Duodenal mucosa (tissue), 2 donors: ENCODE measurements around the gene NFIC.
"Not testable (repeated sequence)": the region's sequence is repeated elsewhere in the genome, so short reads cannot be mapped to it uniquely, and the experiment has no call there.

Source experiments
- H3K27ac ChIP-seq: one replicate; pipeline ENCODE4 v1.7.0; 2013; ENCODE audit warnings: low read depth, low read length
- H3K27me3 ChIP-seq, 2 donors: one replicate each; pipeline ENCODE4 v1.7.0; 2013; ENCODE audit warnings: low read length in 2 of 2, control low read depth in 1 of 2; ENCODE audit not compliant: insufficient read depth in 2 of 2, control insufficient read depth in 1 of 2
- H3K36me3 ChIP-seq, 2 donors: one replicate each; pipeline ENCODE4 v1.7.0; 2013; ENCODE audit warnings: low read length in 2 of 2, control low read depth in 1 of 2; ENCODE audit not compliant: insufficient read depth in 2 of 2, control insufficient read depth in 1 of 2
- H3K4me1 ChIP-seq, 2 donors: one replicate each; pipeline ENCODE4 v1.7.0; 2013; ENCODE audit warnings: low read length in 2 of 2, control low read depth in 1 of 2; ENCODE audit not compliant: insufficient read depth in 2 of 2, control insufficient read depth in 1 of 2
- H3K4me3 ChIP-seq, 2 donors: one replicate each; pipeline ENCODE4 v1.7.0; 2013; ENCODE audit warnings: low read length in 2 of 2, low read depth in 1 of 2
- H3K9ac ChIP-seq, 2 donors: one replicate each; pipeline ENCODE4 v1.7.0; 2013; ENCODE audit warnings: low read length in 2 of 2, low read depth in 1 of 2
- H3K9me3 ChIP-seq, 2 donors: one replicate each; pipeline ENCODE4 v1.7.0; 2013; ENCODE audit warnings: low read length in 2 of 2, control low read depth in 1 of 2; ENCODE audit not compliant: control insufficient read depth in 1 of 2

Gene NFIC

GRCh38 chr19:3440082-3440481, 73.7 kb downstream of the NFIC start:
- Histone ChIP-seq H3K27ac (no peak overlapping the region), H3K9ac (no peak overlapping the region), H3K9me3 (no peaks in the 10 kb centered on the region), H3K4me1 (peaks cover 4 to 5% of the 10 kb centered on the region in 2 donors), H3K4me3 (no peak overlapping the region), H3K27me3 (no peaks in the 10 kb centered on the region), H3K36me3 (peaks cover 8 to 17% of the 10 kb centered on the region in 2 donors)

GRCh38 chr19:3441089-3441985, 75.0 kb downstream of the NFIC start:
- Histone ChIP-seq H3K27me3 (no peaks in the 10 kb centered on the region), H3K9ac (peak overlapping the region in 1 of 2 donors; percentile 25), H3K27ac (no peak overlapping the region), H3K4me1 (peaks cover 0 to 5% of the 10 kb centered on the region in 2 donors), H3K9me3 (no peaks in the 10 kb centered on the region), H3K4me3 (no peak overlapping the region), H3K36me3 (peaks cover 10 to 24% of the 10 kb centered on the region in 2 donors)

GRCh38 chr19:3441986-3442329, 75.6 kb downstream of the NFIC start:
- Histone ChIP-seq H3K4me1 (peaks cover 0 to 5% of the 10 kb centered on the region in 2 donors), H3K36me3 (peaks cover 10 to 20% of the 10 kb centered on the region in 2 donors), H3K4me3 (no peak overlapping the region), H3K9ac (peak overlapping the region in 1 of 2 donors; percentile 25), H3K27ac (no peak overlapping the region), H3K27me3 (no peaks in the 10 kb centered on the region), H3K9me3 (no peaks in the 10 kb centered on the region)

- H3K4me3 ChIP-seq = no peak overlapping the region
- peaks cover 0 to 5% of the 10 kb centered on the region in 2 donors for H3K4me1 ChIP-seq
- no peak overlapping the region for H3K27ac ChIP-seq
- no peak overlapping the region for H3K9ac ChIP-seq
- H3K9me3 ChIP-seq = no peaks in the 10 kb centered on the region
- peaks cover 10 to 20% of the 10 kb centered on the region in 2 donors for H3K36me3 ChIP-seq
- H3K27me3 ChIP-seq = no peaks in the 10 kb centered on the region
Measured at GRCh38 chr19:3442487-3443071, 76.2 kb downstream of the NFIC start.

DNA sequence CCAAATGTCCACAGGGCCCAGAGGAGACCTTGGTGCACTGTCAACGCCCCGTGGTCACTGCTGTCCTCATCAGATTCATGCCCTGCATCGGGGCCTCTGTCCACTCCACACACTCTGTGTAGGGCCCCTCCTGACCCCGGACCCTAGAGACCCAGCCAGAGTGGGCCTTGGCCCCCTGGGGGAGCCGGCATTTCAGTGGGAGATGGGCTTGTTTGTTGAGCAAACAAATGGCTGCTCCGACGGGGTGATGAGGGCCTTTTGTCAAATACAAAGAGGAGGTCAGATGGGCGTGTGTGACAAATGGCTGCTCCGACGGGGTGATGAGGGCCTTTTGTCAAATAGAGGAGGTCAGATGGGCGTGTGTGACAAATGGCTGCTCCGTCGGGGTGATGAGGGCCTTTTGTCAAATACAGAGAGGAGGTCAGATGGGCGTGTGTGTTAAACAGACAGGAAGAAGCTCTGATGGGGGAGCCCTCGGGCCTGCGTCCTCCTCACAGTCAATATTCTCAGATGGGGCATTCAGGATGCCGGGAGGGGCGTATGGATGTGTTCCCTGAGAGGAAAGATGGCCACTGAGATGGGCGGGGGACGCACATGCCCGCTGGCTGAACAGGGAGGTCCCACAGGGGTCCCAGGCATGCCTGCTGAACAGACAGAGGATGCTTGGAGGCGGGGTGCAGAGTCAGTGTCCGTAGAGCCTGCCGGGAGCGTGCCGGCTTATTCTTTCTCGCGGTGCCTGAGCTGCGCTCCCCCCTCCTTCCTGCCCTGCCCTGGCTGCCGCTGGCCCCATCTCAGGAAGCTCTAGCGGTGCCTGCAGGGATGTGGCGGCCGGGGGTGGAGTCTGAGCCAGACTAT, 77.7 kb downstream of the NFIC start:
- no peak overlapping the region for H3K27ac ChIP-seq
- no peak overlapping the region for H3K4me3 ChIP-seq
- peaks cover 0 to 5% of the 10 kb centered on the region in 2 donors for H3K4me1 ChIP-seq
- H3K36me3 ChIP-seq = peaks cover 7 to 24% of the 10 kb centered on the region in 2 donors
- no peaks in the 10 kb centered on the region for H3K9me3 ChIP-seq
- no peak overlapping the region for H3K9ac ChIP-seq
- H3K27me3 ChIP-seq = no peaks in the 10 kb centered on the region

DNA sequence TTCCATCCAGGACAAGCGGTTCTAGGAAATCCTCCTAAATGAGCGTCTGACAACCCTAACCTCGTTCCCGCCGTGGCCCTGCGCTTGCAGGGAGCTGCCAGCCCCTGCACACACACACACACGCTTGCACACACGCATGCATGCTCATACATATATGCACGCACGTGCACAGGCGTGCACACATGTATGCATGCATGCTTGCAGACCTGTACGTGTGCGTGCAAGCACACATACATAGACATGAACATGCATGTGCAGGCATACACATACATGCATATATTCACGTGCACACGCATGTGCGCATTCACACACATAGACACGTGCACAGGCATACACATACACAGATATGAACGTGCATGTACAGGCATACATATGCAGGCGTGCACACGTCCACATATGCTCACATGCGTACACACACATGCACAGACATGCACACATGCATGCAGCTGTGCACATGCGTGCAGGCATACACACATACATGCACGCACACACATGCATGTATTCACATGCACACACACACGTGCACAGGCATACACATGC, 78.4 kb downstream of the NFIC start:
- Histone ChIP-seq H3K4me3 (no peak overlapping the region), H3K27me3 (no peaks in the 10 kb centered on the region), H3K27ac (no peak overlapping the region), H3K9me3 (no peaks in the 10 kb centered on the region), H3K36me3 (peaks cover 7 to 27% of the 10 kb centered on the region in 2 donors), H3K4me1 (peaks cover 0 to 5% of the 10 kb centered on the region in 2 donors), H3K9ac (no peak overlapping the region)

- not testable (repeated sequence) for H3K9ac ChIP-seq, H3K9me3 ChIP-seq, H3K4me1 ChIP-seq, H3K4me3 ChIP-seq, H3K27ac ChIP-seq, H3K27me3 ChIP-seq
- H3K36me3 ChIP-seq = peaks cover 14 to 35% of the 10 kb centered on the region in 2 donors
Measured at GRCh38 chr19:3446657-3447056, 80.3 kb downstream of the NFIC start.

GRCh38 chr19:3448616-3449334, 82.4 kb downstream of the NFIC start:
- Histone ChIP-seq H3K4me3 (no peak overlapping the region), H3K27me3 (no peaks in the 10 kb centered on the region), H3K36me3 (peaks cover 20 to 46% of the 10 kb centered on the region in 2 donors), H3K4me1 (peaks cover 0 to 5% of the 10 kb centered on the region in 2 donors), H3K27ac (no peak overlapping the region), H3K9me3 (no peaks in the 10 kb centered on the region), H3K9ac (no peak overlapping the region)

DNA sequence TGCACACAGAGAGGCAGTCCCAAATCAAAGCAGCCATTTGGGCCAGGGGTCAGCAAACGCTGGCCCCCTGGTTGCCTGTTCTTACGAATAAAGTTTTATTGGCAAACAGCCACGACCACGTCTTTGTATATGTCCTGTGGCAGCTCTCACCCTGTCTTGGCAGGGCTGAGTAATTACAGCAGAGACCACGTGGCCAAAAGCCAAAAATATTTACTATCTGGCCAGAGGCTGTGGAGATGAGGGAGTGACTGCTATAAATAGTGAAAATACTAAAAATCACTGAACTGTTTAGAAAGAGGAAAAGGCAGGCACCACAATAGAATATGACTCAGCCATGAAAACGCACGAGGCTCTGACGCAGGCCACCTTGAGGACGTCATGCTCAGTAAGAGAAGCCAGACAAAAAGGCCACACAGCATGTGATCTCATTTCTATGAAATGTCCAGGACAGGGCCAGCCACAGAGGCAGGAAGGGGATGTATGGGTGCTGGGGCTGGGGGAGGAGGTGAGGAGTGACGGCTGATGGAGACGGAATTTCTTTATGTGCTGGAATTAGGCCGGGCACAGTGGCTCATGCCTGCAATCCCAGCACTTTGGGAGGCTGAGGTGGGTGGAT, 84.5 kb downstream of the NFIC start:
- H3K27ac ChIP-seq = no peak overlapping the region
- H3K36me3 ChIP-seq = peaks cover 16 to 53% of the 10 kb centered on the region in 2 donors
- no peaks in the 10 kb centered on the region for H3K27me3 ChIP-seq
- H3K9me3 ChIP-seq = no peaks in the 10 kb centered on the region
- no peak overlapping the region for H3K4me3 ChIP-seq
- H3K9ac ChIP-seq = no peak overlapping the region
- no peaks in the 10 kb centered on the region for H3K4me1 ChIP-seq
